Mucosa of stomach (tissue), 1 donor: ENCODE measurements around the gene PTX4.

Source experiments
- H3K27me3 ChIP-seq: one replicate; pipeline ENCODE4 v1.7.0; 2013; ENCODE audit warnings: mild to moderate bottlenecking, low read length; ENCODE audit not compliant: control insufficient read depth, insufficient read depth
- H3K36me3 ChIP-seq: one replicate; pipeline ENCODE4 v1.7.0; 2013; ENCODE audit warnings: low read length; ENCODE audit not compliant: control insufficient read depth, insufficient read depth
- H3K4me1 ChIP-seq: one replicate; pipeline ENCODE4 v1.7.0; 2013; ENCODE audit warnings: mild to moderate bottlenecking, low read length; ENCODE audit not compliant: control insufficient read depth, insufficient read depth
- H3K4me3 ChIP-seq: one replicate; pipeline ENCODE4 v1.7.0; 2013; ENCODE audit warnings: low read length
- H3K9ac ChIP-seq: one replicate; pipeline ENCODE4 v1.7.0; 2013; ENCODE audit warnings: mild to moderate bottlenecking, low read length, moderate library complexity
- H3K9me3 ChIP-seq: one replicate; pipeline ENCODE4 v1.7.0; 2013; ENCODE audit warnings: mild to moderate bottlenecking, low read length, moderate library complexity; ENCODE audit not compliant: control insufficient read depth
- donor health status: Pancreatic carcinoma.

PTX4 gene

DNA sequence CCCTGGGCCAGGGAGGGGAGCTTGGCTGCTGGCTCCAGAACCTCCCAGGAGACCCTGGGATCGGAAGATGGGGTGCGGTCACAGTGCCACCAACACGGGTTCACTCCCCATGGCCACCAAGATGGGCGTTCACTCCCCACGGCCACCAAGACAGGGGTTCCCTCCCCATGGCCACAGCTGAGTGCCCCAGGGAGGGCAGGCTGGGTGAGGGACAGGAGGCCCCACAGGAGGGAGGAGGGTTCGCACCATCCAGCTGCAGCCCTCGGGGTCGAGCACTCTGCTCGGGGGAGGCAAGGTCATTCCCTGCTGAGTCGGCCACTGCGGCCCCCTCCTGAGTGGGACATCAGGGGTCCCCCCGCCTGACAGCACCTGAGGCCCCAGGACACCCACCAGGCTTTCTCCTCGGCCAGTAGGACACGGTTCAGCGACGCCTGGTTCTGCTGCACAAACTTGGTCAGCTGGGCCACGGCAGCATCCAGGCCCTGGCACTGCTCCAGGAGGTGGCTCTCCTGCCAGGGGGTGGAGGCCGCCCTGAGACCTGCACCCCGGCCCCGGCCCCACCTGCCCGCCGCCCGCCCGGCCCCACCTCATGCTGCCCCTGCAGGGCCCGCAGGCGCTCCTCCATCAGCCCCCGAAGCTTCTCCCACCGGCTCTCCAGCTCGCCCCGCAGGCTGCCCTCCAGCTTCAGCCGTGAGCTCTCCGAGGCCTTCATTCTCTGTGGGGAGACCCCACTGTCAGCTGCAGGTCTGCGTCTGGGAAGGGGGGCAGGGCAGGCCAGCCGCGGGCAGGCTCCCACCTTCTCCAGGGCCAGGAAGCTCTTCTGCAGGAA lies 50.3 kb downstream of the PTX4 start:
- Histone ChIP-seq H3K36me3 (no peaks in the 10 kb centered on the region), H3K27me3 (peaks cover under 1% of the 10 kb centered on the region), H3K9ac (no peak overlapping the region), H3K4me3 (no peak overlapping the region), H3K9me3 (no peaks in the 10 kb centered on the region), H3K4me1 (no peaks in the 10 kb centered on the region)

DNA sequence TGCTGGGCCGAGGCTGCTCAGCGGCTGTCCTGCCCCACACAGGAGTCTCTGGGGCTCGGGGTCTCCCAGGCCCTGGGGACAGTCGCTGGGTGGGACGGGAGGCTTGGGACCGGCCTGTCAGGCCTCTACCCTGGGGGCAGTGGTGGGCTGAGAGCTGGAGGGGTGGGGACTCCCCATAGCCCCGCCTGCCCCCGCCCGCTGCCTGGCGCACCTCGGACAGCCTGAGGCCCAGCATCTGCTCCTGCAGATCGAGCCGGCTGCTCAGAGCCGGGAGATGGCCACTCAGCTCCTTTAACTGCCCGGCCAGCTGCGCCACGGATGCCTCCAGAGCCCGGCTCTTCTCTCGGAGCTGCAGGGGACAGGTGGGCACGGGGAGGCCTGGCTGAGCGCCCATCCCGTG lies 51.1 kb downstream of the PTX4 start:
- Histone ChIP-seq H3K27me3 (peaks cover 4% of the 10 kb centered on the region), H3K36me3 (no peaks in the 10 kb centered on the region), H3K9ac (no peak overlapping the region), H3K4me1 (no peaks in the 10 kb centered on the region), H3K4me3 (no peak overlapping the region), H3K9me3 (no peaks in the 10 kb centered on the region)

DNA sequence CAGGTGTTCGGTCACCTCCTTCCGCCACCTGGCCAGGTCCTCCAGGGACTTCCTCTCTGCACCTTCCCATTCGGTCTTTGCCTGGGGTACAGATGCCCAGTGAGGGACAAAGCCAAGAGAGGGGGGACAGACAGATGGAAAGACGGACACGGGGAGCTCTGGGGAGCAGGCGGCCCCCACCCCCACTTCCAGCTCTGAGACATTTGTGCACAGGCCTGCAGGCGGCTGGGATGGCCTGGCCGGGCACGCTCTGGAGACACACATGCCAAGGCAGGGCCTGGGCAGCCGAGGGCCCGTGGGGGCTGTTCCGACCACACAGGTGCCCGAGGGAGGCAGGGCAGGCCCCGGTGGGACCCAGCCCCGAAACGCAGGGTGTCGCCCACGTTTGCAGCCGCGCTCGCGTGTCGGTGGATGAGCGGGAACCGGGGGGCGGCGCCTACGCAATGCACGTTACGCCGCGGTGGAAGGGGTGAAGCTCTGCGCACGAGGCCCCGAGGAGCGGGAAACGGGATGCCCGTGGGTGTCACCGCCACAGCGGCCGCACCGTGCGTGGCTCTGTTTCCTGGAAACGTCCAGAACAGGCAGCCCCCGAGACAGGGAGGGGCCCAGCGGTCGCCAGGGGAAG lies 51.9 kb downstream of the PTX4 start:
- Histone ChIP-seq H3K9ac (no peak overlapping the region), H3K36me3 (no peaks in the 10 kb centered on the region), H3K27me3 (peaks cover 4% of the 10 kb centered on the region), H3K9me3 (no peaks in the 10 kb centered on the region), H3K4me3 (no peak overlapping the region), H3K4me1 (no peaks in the 10 kb centered on the region)

DNA sequence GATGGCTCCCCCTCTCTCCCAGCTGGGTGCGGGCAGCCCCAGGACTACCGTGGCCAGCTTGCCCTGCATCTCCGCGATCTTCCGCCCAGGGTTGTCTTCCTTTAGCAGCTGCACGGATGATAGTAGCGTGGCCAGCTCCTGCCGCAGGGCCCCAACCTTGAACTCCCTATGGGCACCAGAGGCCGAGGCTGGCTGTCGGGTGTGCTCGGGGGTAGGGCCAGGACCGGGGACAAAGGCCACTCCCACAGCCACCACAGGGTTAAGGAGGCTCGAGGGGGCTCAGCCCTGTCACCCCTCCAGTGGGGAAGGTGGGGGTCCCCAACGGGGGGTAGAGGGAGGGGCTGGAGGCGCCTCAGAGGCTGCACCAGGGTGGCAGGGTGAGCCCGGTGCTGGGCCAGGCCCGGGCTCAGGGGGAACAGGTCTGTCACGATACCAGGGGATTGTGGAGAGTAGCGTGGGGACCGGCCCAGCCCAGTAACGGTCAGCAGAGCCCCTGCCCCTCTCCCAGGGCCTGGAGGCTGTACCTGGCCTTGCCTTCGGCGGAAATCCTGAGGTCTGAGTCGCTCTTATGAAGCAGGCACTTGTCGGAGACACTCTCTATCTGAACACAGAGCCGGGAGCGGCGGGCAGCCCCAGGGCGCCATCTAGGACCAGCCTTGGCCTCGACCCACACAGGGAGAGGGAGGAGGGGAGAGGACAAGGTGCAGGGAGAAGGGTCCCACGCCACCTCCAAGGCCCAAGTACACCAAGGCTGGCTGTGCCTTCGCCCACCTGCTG lies 52.6 kb downstream of the PTX4 start:
- Histone ChIP-seq H3K4me1 (peaks cover 2% of the 10 kb centered on the region), H3K27me3 (peaks cover 4% of the 10 kb centered on the region), H3K36me3 (no peaks in the 10 kb centered on the region)

More for the DNA sequence above, 52.6 kb downstream of the PTX4 start:
- Histone ChIP-seq H3K4me3 (no peak overlapping the region), H3K9ac (no peak overlapping the region), H3K9me3 (no peaks in the 10 kb centered on the region)
